Loucy (cell line): Measurements from ENCODE around the gene ARL5C.
A peak's percentile ranks its signal among the peaks of the same experiment; 100 is the strongest.

ENCODE experiments used
- H2AFZ ChIP-seq: fragments of 200-600 bp; sonication (generic); 2 replicates; pipeline ENCODE4 v1.6.0; 2016; ENCODE audit warnings: antibody characterized with exemption, mild to moderate bottlenecking, low read length, moderate library complexity
- H3F3A ChIP-seq: fragments of 200-600 bp; 2 replicates; pipeline ENCODE4 v1.6.0; 2016; ENCODE audit warnings: antibody characterized with exemption, low read depth, mild to moderate bottlenecking
- H3K27me3 ChIP-seq: fragments of 200-600 bp; sonication (generic); 2 replicates; pipeline ENCODE4 v1.6.1; 2014; ENCODE audit warnings: low read length, mild to moderate bottlenecking; ENCODE audit not compliant: insufficient read depth, poor library complexity, severe bottlenecking
- H3K36me3 ChIP-seq: fragments of 200-600 bp; sonication (generic); 2 replicates; pipeline ENCODE4 v1.6.1; 2016; ENCODE audit warnings: low read length; ENCODE audit not compliant: insufficient read depth
- H3K4me1 ChIP-seq: fragments of 200-600 bp; sonication (generic); 2 replicates; pipeline ENCODE4 v1.5.1; 2014; ENCODE audit warnings: low read length, mild to moderate bottlenecking; ENCODE audit not compliant: insufficient read depth, poor library complexity, severe bottlenecking
- H3K4me2 ChIP-seq: fragments of 200-600 bp; sonication (generic); 2 replicates; pipeline ENCODE4 v1.6.0; 2014; ENCODE audit warnings: antibody characterized with exemption, low read length, low read depth, mild to moderate bottlenecking; ENCODE audit not compliant: poor library complexity, severe bottlenecking
- H3K4me3 ChIP-seq: fragments of 200-600 bp; sonication (generic); 2 replicates; pipeline ENCODE4 v1.5.1; 2014; ENCODE audit warnings: low read length, mild to moderate bottlenecking, mixed read lengths; ENCODE audit not compliant: poor library complexity, severe bottlenecking
- H3K79me2 ChIP-seq: fragments of 200-600 bp; sonication (generic); 2 replicates; pipeline ENCODE4 v1.6.1; 2014; ENCODE audit warnings: low read length; ENCODE audit not compliant: insufficient read depth
- H3K9ac ChIP-seq: fragments of 200-600 bp; sonication (generic); 2 replicates; pipeline ENCODE4 v1.6.0; 2014; ENCODE audit warnings: mild to moderate bottlenecking, low read depth, low read length, moderate library complexity; ENCODE audit not compliant: poor library complexity, severe bottlenecking
- H3K9me2 ChIP-seq: fragments of 200-600 bp; sonication (generic); replicated peaks from 2 replicates; pipeline ENCODE4 v1.6.1; 2016; ENCODE audit warnings: low read depth, low read length, mixed read lengths
- H3K9me3 ChIP-seq: fragments of 200-600 bp; sonication (generic); 2 replicates; pipeline ENCODE4 v1.6.1; 2014; ENCODE audit warnings: mild to moderate bottlenecking, antibody characterized with exemption, low read length, low read depth; ENCODE audit not compliant: insufficient read depth
- H4K20me1 ChIP-seq: fragments of 200-600 bp; sonication (generic); 2 replicates; pipeline ENCODE4 v1.6.0; 2014; ENCODE audit warnings: antibody characterized with exemption, low read length, mild to moderate bottlenecking; ENCODE audit not compliant: insufficient read depth, poor library complexity, severe bottlenecking
- CTCF ChIP-seq: fragments of 200-600 bp; sonication (generic); conservative IDR thresholded peaks from 2 replicates; pipeline ENCODE4 v1.5.1; 2014; ENCODE audit warnings: mild to moderate bottlenecking, antibody characterized with exemption, low read length
- EZH2phosphoT487 ChIP-seq: fragments of 200-600 bp; IDR thresholded peaks from 2 replicates; pipeline ENCODE4 v1.6.1; 2018; ENCODE audit warnings: antibody characterized with exemption, mild to moderate bottlenecking, moderate library complexity, borderline replicate concordance

The ARL5C gene

GRCh38 chr17:39196808-39197291 lies 30.9 kb upstream of the ARL5C start:
- peaks cover 3% of the 10 kb centered on the region; the same call in 1 of the 2 replicates for H3F3A ChIP-seq
- H3K9me3 ChIP-seq, result no peaks in the 10 kb centered on the region
- H3K79me2 ChIP-seq, result peaks cover 72% of the 10 kb centered on the region
- H3K4me1 ChIP-seq, result peaks cover 59% of the 10 kb centered on the region
- H3K27me3 ChIP-seq, result peaks cover 4% of the 10 kb centered on the region
- no peaks in the 10 kb centered on the region for H3K9me2 ChIP-seq
- peak overlapping the region; percentile 95 for H3K4me3 ChIP-seq
- peak overlapping the region; percentile 96 for H3K9ac ChIP-seq
- H2AFZ ChIP-seq, result peak overlapping the region; percentile 69
- TF ChIP-seq EZH2phosphoT487 (no peak), CTCF (no peak)
- peaks cover 58% of the 10 kb centered on the region for H4K20me1 ChIP-seq
- peaks cover 22% of the 10 kb centered on the region; the same call in 1 of the 2 replicates for H3K36me3 ChIP-seq
- H3K4me2 ChIP-seq, result peak overlapping the region; percentile 97

- Histone ChIP-seq H4K20me1 (peaks cover 53% of the 10 kb centered on the region), H3K4me1 (peaks cover 55% of the 10 kb centered on the region), H3K79me2 (peaks cover 67% of the 10 kb centered on the region), H3K4me2 (peak overlapping the region; percentile 97), H3K27me3 (peaks cover 4% of the 10 kb centered on the region), H2AFZ (no peak overlapping the region), H3K9me2 (no peaks in the 10 kb centered on the region), H3F3A (peaks cover 3% of the 10 kb centered on the region; the same call in 1 of the 2 replicates), H3K4me3 (peak overlapping the region; percentile 95), H3K9ac (peak overlapping the region; percentile 96), H3K36me3 (peaks cover 24% of the 10 kb centered on the region; the same call in 1 of the 2 replicates), H3K9me3 (no peaks in the 10 kb centered on the region)
- no peak for TF ChIP-seq CTCF
- no peak for TF ChIP-seq EZH2phosphoT487
Measured at GRCh38 chr17:39196241-39196807, 30.4 kb upstream of the ARL5C start.

GRCh38 chr17:39195568-39196160 lies 29.7 kb upstream of the ARL5C start:
- Histone ChIP-seq H4K20me1 (peaks cover 46% of the 10 kb centered on the region), H3K36me3 (peaks cover 29% of the 10 kb centered on the region; the same call in 1 of the 2 replicates), H3K9me2 (no peaks in the 10 kb centered on the region), H2AFZ (no peak overlapping the region), H3K4me2 (peak overlapping the region; percentile 97), H3K9ac (peak overlapping the region; percentile 96), H3K4me1 (peaks cover 49% of the 10 kb centered on the region), H3K9me3 (no peaks in the 10 kb centered on the region), H3K79me2 (peaks cover 60% of the 10 kb centered on the region), H3K27me3 (peaks cover 3% of the 10 kb centered on the region), H3K4me3 (peak overlapping the region; percentile 95), H3F3A (peaks cover 3% of the 10 kb centered on the region; the same call in 1 of the 2 replicates)
- TF ChIP-seq EZH2phosphoT487, result no peak
- no peak for TF ChIP-seq CTCF
